GM18526 (cell line): ENCODE measurements around the gene RACK1.

ENCODE experiments used
- POLR2A ChIP-seq: IDR thresholded peaks from 3 replicates; pipeline ENCODE4 v1.6.1; 2011; ENCODE audit not compliant: insufficient read length; ENCODE audit errors: extremely low read depth

Gene RACK1

GRCh38 chr5:181234455-181235306, 9.0 kb downstream of the RACK1 start:
- peak; percentile 7 for TF ChIP-seq POLR2A

- TF ChIP-seq POLR2A: no peak
Observed at GRCh38 chr5:181233801-181234454, 9.8 kb downstream of the RACK1 start.

GRCh38 chr5:181233088-181233800, 10.5 kb downstream of the RACK1 start:
- TF ChIP-seq POLR2A: no peak

GRCh38 chr5:181232593-181232992, 11.1 kb downstream of the RACK1 start:
- TF ChIP-seq POLR2A: no peak

- no peak for TF ChIP-seq POLR2A
Observed at GRCh38 chr5:181231432-181231831, 12.3 kb downstream of the RACK1 start.

GRCh38 chr5:181230551-181230950, 13.2 kb downstream of the RACK1 start:
- no peak for TF ChIP-seq POLR2A

- no peak for TF ChIP-seq POLR2A
Observed at GRCh38 chr5:181229996-181230395, 13.7 kb downstream of the RACK1 start.

GRCh38 chr5:181224390-181225229, 19.1 kb downstream of the RACK1 start:
- TF ChIP-seq POLR2A: no peak

- peak; percentile 5 for TF ChIP-seq POLR2A
Observed at GRCh38 chr5:181223729-181224389, 19.8 kb downstream of the RACK1 start.

GRCh38 chr5:181223058-181223728, 20.5 kb downstream of the RACK1 start, which contains the start of gene TRIM41:
Gene TRIM41 (plus strand): TSS chr5:181223281. CDS start chr5:181224000, 719 bp downstream.
- peak; percentile 83 for TF ChIP-seq POLR2A

- no peak for TF ChIP-seq POLR2A
Observed at GRCh38 chr5:181222630-181223057, 21.1 kb downstream of the RACK1 start.

- TF ChIP-seq POLR2A: peak; percentile 39
Observed at GRCh38 chr5:181221792-181222629, 21.7 kb downstream of the RACK1 start.

GRCh38 chr5:181221105-181221791, 22.5 kb downstream of the RACK1 start:
- no peak for TF ChIP-seq POLR2A

- no peak for TF ChIP-seq POLR2A
Observed at GRCh38 chr5:181220178-181220515, 23.6 kb downstream of the RACK1 start.
